GM19240 (cell line): ENCODE results near the gene PDE11A.
"Not testable (repeated sequence)": the region's sequence is repeated elsewhere in the genome, so short reads cannot be mapped to it uniquely, and the experiment has no call there.

ENCODE experiments used
- DNase-seq: peaks from one replicate; pipeline ENCODE4 v3.0.0; 2011; ENCODE audit warnings: low spot score; ENCODE audit not compliant: insufficient read length

The PDE11A gene

GRCh38 chr2:178074123-178075005 is 1.8 kb upstream of the PDE11A start:
- no peak for DNase-seq

GRCh38 chr2:178072000-178072382 is 586 bp downstream of the PDE11A start:
- DNase-seq = no peak

- no peak for DNase-seq
These were observed 1.8 kb downstream of the PDE11A start for GRCh38 chr2:178070824-178071223.

GRCh38 chr2:178069551-178069950 is 3.0 kb downstream of the PDE11A start:
- DNase-seq = no peak

GRCh38 chr2:178068823-178069454 is 3.6 kb downstream of the PDE11A start:
- no peak for DNase-seq

- no peak for DNase-seq
These were observed 5.5 kb downstream of the PDE11A start for GRCh38 chr2:178066890-178067669.

- DNase-seq = no peak
These were observed 6.3 kb downstream of the PDE11A start for GRCh38 chr2:178066324-178066723.

GRCh38 chr2:178059681-178060080 is 12.9 kb downstream of the PDE11A start:
- no peak for DNase-seq

GRCh38 chr2:178059111-178059510 is 13.5 kb downstream of the PDE11A start:
- DNase-seq = no peak

- DNase-seq = no peak
These were observed 15.3 kb downstream of the PDE11A start for GRCh38 chr2:178057179-178057680.

- DNase-seq = no peak
These were observed 16.2 kb downstream of the PDE11A start for GRCh38 chr2:178056345-178056744.

- not testable (repeated sequence) for DNase-seq
These were observed 21.3 kb downstream of the PDE11A start for GRCh38 chr2:178051257-178051656.

GRCh38 chr2:178047391-178047790 is 25.2 kb downstream of the PDE11A start:
- DNase-seq = no peak

GRCh38 chr2:178044836-178045235 is 27.7 kb downstream of the PDE11A start:
- DNase-seq = no peak

GRCh38 chr2:178043266-178043665 is 29.3 kb downstream of the PDE11A start:
- no peak for DNase-seq

- DNase-seq = not testable (repeated sequence)
These were observed 39.0 kb downstream of the PDE11A start for GRCh38 chr2:178033583-178033982.

- DNase-seq = no peak
These were observed 43.2 kb downstream of the PDE11A start for GRCh38 chr2:178029342-178029741.

- no peak for DNase-seq
These were observed 46.9 kb downstream of the PDE11A start for GRCh38 chr2:178025551-178026185.

- no peak for DNase-seq
These were observed 54.4 kb downstream of the PDE11A start for GRCh38 chr2:178018141-178018540.

GRCh38 chr2:178016612-178017011 is 56.0 kb downstream of the PDE11A start:
- DNase-seq = no peak

GRCh38 chr2:178012639-178013038 is 59.9 kb downstream of the PDE11A start:
- no peak for DNase-seq
